ENCODE data around the gene NCBP3.
A peak's percentile ranks its signal among the peaks of the same experiment; 100 is the strongest.

The NCBP3 gene

GRCh38 chr17:3795390-3796102, 50.5 kb downstream of the NCBP3 start:
- Histone ChIP-seq H3K27ac (ENCODE audit: extremely low read depth, low read depth, low read length) (no peak overlapping the region), H3K4me1 (ENCODE audit: control insufficient read depth, insufficient read depth, low read length) (no peaks in the 10 kb centered on the region), H3K36me3 (ENCODE audit: control insufficient read depth in 2 of 2, insufficient read depth in 1 of 2, low read length in 2 of 2) (no peaks in the 10 kb centered on the region), H3K9me3 (ENCODE audit: control insufficient read depth, insufficient read depth, low read depth, low read length) (no peaks in the 10 kb centered on the region), H3K4me3 (ENCODE audit: low read depth, low read length) (no peak overlapping the region)
- TF ChIP-seq SCRT1 (tag by site-specific recombination; IDR thresholded peaks at IDR 0.05; ENCODE audit: borderline replicate concordance) (peak; percentile 47; the same call in 1 of the 2 replicates), SCRT2 (tag by site-specific recombination; IDR thresholded peaks at IDR 0.05) (peak; percentile 98), ZNF248 (tag by site-specific recombination; IDR thresholded peaks at IDR 0.05) (no peak), ZNF302 (tag by site-specific recombination; IDR thresholded peaks at IDR 0.05; ENCODE audit: low read depth) (no peak), ZNF707 (tag by site-specific recombination; IDR thresholded peaks at IDR 0.05) (no peak), ZNF211 (tag by site-specific recombination; IDR thresholded peaks at IDR 0.05; ENCODE audit: low read depth) (no peak), ZBTB44 (tag by site-specific recombination; IDR thresholded peaks at IDR 0.05) (no peak), ZBTB10 (tag by site-specific recombination; IDR thresholded peaks at IDR 0.05) (no peak), ZBTB7A (tag by site-specific recombination; IDR thresholded peaks at IDR 0.05; ENCODE audit: low read depth) (no peak)
- TF ChIP-seq, protein P1, sequence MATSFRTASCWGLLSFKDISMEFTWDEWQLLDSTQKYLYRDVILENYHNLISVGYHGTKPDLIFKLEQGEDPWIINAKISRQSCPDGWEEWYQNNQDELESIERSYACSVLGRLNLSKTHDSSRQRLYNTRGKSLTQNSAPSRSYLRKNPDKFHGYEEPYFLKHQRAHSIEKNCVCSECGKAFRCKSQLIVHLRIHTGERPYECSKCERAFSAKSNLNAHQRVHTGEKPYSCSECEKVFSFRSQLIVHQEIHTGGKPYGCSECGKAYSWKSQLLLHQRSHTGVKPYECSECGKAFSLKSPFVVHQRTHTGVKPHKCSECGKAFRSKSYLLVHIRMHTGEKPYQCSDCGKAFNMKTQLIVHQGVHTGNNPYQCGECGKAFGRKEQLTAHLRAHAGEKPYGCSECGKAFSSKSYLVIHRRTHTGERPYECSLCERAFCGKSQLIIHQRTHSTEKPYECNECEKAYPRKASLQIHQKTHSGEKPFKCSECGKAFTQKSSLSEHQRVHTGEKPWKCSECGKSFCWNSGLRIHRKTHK (tag by site-specific recombination; IDR thresholded peaks at IDR 0.05) = no peak
- TF ChIP-seq, protein P2, sequence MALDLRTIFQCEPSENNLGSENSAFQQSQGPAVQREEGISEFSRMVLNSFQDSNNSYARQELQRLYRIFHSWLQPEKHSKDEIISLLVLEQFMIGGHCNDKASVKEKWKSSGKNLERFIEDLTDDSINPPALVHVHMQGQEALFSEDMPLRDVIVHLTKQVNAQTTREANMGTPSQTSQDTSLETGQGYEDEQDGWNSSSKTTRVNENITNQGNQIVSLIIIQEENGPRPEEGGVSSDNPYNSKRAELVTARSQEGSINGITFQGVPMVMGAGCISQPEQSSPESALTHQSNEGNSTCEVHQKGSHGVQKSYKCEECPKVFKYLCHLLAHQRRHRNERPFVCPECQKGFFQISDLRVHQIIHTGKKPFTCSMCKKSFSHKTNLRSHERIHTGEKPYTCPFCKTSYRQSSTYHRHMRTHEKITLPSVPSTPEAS (tag by site-specific recombination; IDR thresholded peaks at IDR 0.05) = peak; percentile 97
- TF ChIP-seq, protein P3, sequence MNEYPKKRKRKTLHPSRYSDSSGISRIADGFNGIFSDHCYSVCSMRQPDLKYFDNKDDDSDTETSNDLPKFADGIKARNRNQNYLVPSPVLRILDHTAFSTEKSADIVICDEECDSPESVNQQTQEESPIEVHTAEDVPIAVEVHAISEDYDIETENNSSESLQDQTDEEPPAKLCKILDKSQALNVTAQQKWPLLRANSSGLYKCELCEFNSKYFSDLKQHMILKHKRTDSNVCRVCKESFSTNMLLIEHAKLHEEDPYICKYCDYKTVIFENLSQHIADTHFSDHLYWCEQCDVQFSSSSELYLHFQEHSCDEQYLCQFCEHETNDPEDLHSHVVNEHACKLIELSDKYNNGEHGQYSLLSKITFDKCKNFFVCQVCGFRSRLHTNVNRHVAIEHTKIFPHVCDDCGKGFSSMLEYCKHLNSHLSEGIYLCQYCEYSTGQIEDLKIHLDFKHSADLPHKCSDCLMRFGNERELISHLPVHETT (tag by site-specific recombination; IDR thresholded peaks at IDR 0.05) = no peak
- CTCF ChIA-PET = no interaction called here
- POLR2A ChIA-PET = no interaction called here

- POLR2A ChIA-PET = no interaction called here
- Histone ChIP-seq H3K36me3 (ENCODE audit: control insufficient read depth in 2 of 2, insufficient read depth in 1 of 2, low read length in 2 of 2) (no peaks in the 10 kb centered on the region), H3K4me3 (ENCODE audit: low read depth, low read length) (no peak overlapping the region), H3K9me3 (ENCODE audit: control insufficient read depth, insufficient read depth, low read depth, low read length) (no peaks in the 10 kb centered on the region), H3K27ac (ENCODE audit: extremely low read depth, low read depth, low read length) (no peak overlapping the region), H3K4me1 (ENCODE audit: control insufficient read depth, insufficient read depth, low read length) (no peaks in the 10 kb centered on the region)
- TF ChIP-seq ZNF223 (tag by site-specific recombination; IDR thresholded peaks at IDR 0.05) = no peak
- TF ChIP-seq ZBTB17 (tag by site-specific recombination; IDR thresholded peaks at IDR 0.05) = peak; percentile 61
- CTCF ChIA-PET = interaction anchor here (0.7 kb wide), 1 partner anchor 550 kb away, joined by 3 read pairs; no protein-coding TSS in a partner anchor
Measured at GRCh38 chr17:3794557-3795389, 51.3 kb downstream of the NCBP3 start.

Measured in HEK293 (cell line).